ENCODE measurements around the gene SYNGR3.

Gene SYNGR3

DNA sequence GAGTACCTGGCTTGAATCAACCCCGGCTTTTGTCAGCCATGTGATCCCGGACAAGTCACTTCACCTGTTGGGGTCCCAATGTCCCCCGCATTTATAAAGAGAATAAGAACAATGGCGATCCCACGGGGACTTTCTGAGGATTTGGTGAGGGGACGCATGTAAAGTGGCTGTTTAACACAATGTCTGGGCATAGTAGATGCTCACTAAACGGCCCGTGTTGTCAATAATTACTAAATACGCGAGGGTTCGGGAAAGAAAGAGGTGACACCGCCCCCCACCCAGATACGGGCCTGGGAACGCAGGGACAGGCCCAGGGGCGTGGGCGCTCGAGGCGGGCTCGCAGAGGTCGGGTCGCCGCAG is 1.8 kb downstream of the SYNGR3 start:
- peak overlapping the region; percentile 40 for H3K4me2 ChIP-seq (ENCODE audit: low read depth, low read length, poor library complexity, severe bottlenecking)

DNA sequence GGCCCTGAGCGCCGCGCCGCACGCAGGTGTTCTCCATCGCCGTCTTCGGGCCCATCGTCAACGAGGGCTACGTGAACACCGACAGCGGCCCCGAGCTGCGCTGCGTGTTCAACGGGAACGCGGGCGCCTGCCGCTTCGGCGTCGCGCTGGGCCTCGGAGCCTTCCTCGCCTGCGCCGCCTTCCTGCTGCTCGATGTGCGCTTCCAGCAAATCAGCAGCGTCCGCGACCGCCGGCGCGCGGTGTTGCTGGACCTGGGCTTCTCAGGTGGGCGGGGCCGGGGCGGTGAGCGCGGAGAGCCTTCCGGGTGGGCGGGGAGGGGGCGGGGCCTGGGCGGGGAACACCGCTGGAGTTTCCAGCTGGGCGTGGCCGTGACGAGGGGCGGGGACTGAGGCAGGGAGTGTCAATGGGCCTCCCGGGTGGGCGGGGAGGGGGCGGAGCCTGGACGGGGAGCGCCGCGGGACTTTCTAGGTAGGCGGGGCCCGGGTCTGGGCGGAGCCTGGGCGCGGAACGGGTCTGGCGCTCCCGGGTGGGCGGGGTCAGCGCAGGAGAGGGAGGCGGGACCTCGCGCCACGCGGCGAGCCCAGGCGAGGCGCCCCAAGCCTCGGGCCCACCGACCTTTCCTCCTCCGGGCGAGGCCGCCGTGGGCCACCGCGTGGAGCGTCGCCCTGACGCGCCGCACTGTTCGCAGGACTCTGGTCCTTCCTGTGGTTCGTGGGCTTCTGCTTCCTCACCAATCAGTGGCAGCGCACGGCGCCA is 2.4 kb downstream of the SYNGR3 start:
- Histone ChIP-seq H3K4me3 (ENCODE audit: insufficient read depth, low read length, poor library complexity, severe bottlenecking) (no peak overlapping the region), H3K79me2 (ENCODE audit: insufficient read depth, low read length) (no peaks in the 10 kb centered on the region), H3K9me2 (replicated peaks; ENCODE audit: insufficient read depth, low read length) (no peaks in the 10 kb centered on the region), H3F3A (ENCODE audit: insufficient read depth) (peaks cover 13% of the 10 kb centered on the region), H2AFZ (ENCODE audit: low read depth, low read length, severe bottlenecking) (no peak overlapping the region), H3K9me3 (ENCODE audit: insufficient read depth, low read length) (no peaks in the 10 kb centered on the region), H3K36me3 (ENCODE audit: low read length) (no peaks in the 10 kb centered on the region), H4K20me1 (ENCODE audit: low read depth, low read length) (no peaks in the 10 kb centered on the region), H3K27me3 (ENCODE audit: low read length) (no peaks in the 10 kb centered on the region), H3K27ac (ENCODE audit: low read depth, low read length) (no peak overlapping the region), H3K4me2 (ENCODE audit: low read depth, low read length, poor library complexity, severe bottlenecking) (no peak overlapping the region), H3K9ac (ENCODE audit: low read length) (no peak overlapping the region)
- TF ChIP-seq EZH2phosphoT487 (conservative IDR thresholded peaks at IDR 0.05; ENCODE audit: low read length): no peak
- TF ChIP-seq, protein P1, sequence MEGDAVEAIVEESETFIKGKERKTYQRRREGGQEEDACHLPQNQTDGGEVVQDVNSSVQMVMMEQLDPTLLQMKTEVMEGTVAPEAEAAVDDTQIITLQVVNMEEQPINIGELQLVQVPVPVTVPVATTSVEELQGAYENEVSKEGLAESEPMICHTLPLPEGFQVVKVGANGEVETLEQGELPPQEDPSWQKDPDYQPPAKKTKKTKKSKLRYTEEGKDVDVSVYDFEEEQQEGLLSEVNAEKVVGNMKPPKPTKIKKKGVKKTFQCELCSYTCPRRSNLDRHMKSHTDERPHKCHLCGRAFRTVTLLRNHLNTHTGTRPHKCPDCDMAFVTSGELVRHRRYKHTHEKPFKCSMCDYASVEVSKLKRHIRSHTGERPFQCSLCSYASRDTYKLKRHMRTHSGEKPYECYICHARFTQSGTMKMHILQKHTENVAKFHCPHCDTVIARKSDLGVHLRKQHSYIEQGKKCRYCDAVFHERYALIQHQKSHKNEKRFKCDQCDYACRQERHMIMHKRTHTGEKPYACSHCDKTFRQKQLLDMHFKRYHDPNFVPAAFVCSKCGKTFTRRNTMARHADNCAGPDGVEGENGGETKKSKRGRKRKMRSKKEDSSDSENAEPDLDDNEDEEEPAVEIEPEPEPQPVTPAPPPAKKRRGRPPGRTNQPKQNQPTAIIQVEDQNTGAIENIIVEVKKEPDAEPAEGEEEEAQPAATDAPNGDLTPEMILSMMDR (IDR thresholded peaks at IDR 0.05; ENCODE audit: insufficient read depth, low read length, poor library complexity, severe bottlenecking): no peak

More for the DNA sequence above, 1.8 kb downstream of the SYNGR3 start:
- Histone ChIP-seq H3K9me2 (replicated peaks; ENCODE audit: insufficient read depth, low read length) (no peaks in the 10 kb centered on the region), H3K9me3 (ENCODE audit: insufficient read depth, low read length) (no peaks in the 10 kb centered on the region), H3K4me3 (ENCODE audit: insufficient read depth, low read length, poor library complexity, severe bottlenecking) (no peak overlapping the region), H3F3A (ENCODE audit: insufficient read depth) (peaks cover 10% of the 10 kb centered on the region), H4K20me1 (ENCODE audit: low read depth, low read length) (no peaks in the 10 kb centered on the region), H3K27ac (ENCODE audit: low read depth, low read length) (no peak overlapping the region), H3K9ac (ENCODE audit: low read length) (no peak overlapping the region), H3K36me3 (ENCODE audit: low read length) (no peaks in the 10 kb centered on the region), H3K27me3 (ENCODE audit: low read length) (no peaks in the 10 kb centered on the region), H2AFZ (ENCODE audit: low read depth, low read length, severe bottlenecking) (no peak overlapping the region), H3K79me2 (ENCODE audit: insufficient read depth, low read length) (no peaks in the 10 kb centered on the region)
- no peak for TF ChIP-seq EZH2phosphoT487 (conservative IDR thresholded peaks at IDR 0.05; ENCODE audit: low read length)
- TF ChIP-seq, protein P1 (IDR thresholded peaks at IDR 0.05; ENCODE audit: insufficient read depth, low read length, poor library complexity, severe bottlenecking): no peak

DNA sequence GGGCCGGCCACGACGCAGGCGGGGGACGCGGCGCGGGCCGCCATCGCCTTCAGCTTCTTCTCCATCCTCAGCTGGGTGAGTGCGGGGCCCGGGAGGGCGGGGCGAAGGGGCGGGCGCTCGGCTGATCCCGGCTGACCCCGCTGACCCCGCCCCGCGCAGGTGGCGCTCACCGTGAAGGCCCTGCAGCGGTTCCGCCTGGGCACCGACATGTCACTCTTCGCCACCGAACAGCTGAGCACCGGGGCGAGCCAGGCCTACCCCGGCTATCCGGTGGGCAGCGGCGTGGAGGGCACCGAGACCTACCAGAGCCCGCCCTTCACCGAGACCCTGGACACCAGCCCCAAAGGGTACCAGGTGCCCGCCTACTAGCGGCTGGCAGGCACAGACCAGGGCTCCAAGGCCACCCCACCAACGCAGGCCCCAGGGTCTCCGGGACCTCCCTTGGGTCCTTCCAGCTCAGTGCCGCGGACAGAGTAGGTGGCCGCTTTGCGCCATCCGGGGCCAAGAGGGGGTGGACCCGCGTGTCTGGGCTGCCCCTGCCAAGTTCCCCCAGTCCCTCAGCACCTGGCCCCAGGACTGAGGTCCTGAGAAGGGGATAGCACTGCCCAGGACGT is 3.0 kb downstream of the SYNGR3 start:
- Histone ChIP-seq H3K79me2 (ENCODE audit: insufficient read depth, low read length) (no peaks in the 10 kb centered on the region), H3K4me3 (ENCODE audit: insufficient read depth, low read length, poor library complexity, severe bottlenecking) (no peak overlapping the region), H4K20me1 (ENCODE audit: low read depth, low read length) (no peaks in the 10 kb centered on the region), H3F3A (ENCODE audit: insufficient read depth) (peaks cover 13% of the 10 kb centered on the region), H3K9ac (ENCODE audit: low read length) (no peak overlapping the region), H3K36me3 (ENCODE audit: low read length) (no peaks in the 10 kb centered on the region), H3K9me3 (ENCODE audit: insufficient read depth, low read length) (no peaks in the 10 kb centered on the region), H3K4me2 (ENCODE audit: low read depth, low read length, poor library complexity, severe bottlenecking) (no peak overlapping the region), H3K9me2 (replicated peaks; ENCODE audit: insufficient read depth, low read length) (no peaks in the 10 kb centered on the region), H3K27me3 (ENCODE audit: low read length) (no peaks in the 10 kb centered on the region), H2AFZ (ENCODE audit: low read depth, low read length, severe bottlenecking) (no peak overlapping the region), H3K27ac (ENCODE audit: low read depth, low read length) (no peak overlapping the region)
- no peak for TF ChIP-seq EZH2phosphoT487 (conservative IDR thresholded peaks at IDR 0.05; ENCODE audit: low read length)
- TF ChIP-seq, protein P1 (IDR thresholded peaks at IDR 0.05; ENCODE audit: insufficient read depth, low read length, poor library complexity, severe bottlenecking): no peak

All from SU-DHL-6 (cell line).